ENCODE measurements around the gene MTO1.
"Not testable (repeated sequence)": the region's sequence is repeated elsewhere in the genome, so short reads cannot be mapped to it uniquely, and the experiment has no call there.

MTO1 gene

DNA sequence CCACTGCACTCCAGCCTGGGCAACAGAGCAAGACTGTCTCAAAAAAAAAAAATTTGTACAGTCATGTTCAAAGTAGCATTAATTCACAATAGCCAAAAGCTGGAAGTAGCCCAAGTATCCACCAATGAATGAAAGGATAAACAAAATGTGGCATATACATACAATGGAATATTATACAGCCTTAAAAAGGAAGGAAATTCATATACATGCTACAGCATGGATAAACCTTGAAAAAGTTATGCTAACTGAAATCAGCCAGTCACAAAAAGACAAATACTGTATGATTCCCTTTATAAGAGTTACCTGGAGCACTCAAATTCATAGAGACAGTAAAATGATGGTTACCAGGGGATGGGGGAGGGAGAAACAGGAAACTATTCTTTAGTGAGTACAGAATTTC is 43.6 kb downstream of the MTO1 start:
- DNase-seq = no peak

- not testable (repeated sequence) for DNase-seq
Observed at GRCh38 chr6:73505705-73506104, 44.2 kb downstream of the MTO1 start.

DNA sequence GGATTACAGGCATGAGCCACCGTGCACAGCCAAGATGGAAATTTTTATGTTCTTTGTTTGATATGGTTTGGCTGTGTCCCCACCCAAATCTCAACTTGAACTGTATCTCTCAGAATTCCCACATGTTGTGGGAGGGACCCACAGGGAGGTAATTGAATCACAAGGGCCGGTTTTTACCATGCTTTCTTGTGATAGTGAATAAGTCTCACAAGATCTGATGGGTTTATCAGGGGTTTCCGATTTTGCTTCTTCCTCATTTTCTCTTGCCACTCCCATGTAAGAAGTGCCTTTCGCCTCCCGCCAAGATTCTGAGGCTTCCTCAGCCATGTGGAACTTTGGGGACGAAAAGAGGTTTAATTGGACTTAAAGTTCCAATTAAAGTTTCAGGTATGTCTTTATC is 44.7 kb downstream of the MTO1 start:
- DNase-seq = no peak

GRCh38 chr6:73508776-73509175 is 47.2 kb downstream of the MTO1 start:
- DNase-seq = no peak

GRCh38 chr6:73509851-73510250 is 48.3 kb downstream of the MTO1 start:
- DNase-seq = no peak

- DNase-seq = no peak
Observed at GRCh38 chr6:73511796-73512195, 50.3 kb downstream of the MTO1 start.

GRCh38 chr6:73513496-73513854 is 51.9 kb downstream of the MTO1 start:
- DNase-seq = no peak

DNA sequence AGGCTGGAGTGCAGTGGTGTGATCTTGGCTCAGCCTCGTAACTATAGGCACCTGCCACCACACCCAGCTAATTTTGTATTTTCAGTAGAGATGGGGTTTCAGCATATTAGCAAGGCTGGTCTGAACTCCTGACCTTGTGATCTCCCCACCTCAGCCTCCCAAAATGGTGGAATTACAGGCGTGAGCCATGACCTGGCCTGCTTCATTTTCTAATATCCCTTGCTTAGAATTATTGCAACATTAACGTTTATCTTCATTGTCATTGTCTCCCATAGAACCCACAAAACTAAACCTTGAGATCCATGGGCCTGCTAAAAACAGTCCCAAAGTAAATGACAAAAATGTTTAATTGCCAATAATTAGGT is 53.2 kb downstream of the MTO1 start:
- DNase-seq = no peak

- DNase-seq = no peak
Observed at GRCh38 chr6:73515204-73515655, 53.7 kb downstream of the MTO1 start.

DNA sequence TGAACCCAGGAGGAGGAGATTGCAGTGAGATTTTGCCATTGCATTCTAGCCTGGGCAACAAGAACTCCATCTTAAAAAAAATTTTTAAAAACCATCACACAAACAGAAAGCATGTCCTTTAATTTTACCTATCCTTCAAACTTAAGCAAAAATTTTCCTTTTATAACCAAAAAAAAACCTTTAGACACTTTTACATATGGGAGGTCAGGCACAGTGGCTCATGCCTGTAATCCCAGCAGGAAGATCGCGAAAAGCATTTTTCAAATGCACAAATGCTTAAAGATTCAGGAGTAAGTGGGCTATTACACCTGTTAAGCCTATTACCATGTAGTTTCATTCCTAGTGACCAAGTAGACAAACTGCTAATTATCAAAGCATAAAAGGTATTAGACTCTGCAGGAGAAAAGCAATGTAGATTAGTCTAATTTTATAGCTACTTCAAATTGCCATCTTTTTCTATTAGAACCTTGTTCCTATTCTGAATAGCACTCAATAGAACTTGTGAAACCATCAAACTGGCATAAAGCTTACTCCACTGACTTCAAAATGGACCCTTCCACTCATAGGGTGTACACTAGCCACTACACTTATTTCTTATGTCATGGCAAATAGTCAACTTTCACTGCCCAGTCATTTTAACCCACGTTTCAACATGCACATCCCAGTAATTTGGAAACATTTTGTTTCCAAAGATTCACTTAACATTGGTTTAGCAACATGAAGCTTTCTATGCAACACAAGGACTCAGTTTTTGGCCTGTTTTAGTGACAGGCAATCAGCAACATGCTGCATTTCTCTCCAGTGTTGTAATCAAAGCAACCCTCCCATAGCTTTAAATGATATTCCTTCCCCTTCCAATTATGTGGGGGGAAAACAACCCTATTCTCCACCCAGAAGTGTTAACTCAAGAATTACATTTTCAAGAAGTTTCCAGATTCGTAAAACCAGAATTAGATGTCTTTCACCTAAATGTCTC is 55.3 kb downstream of the MTO1 start:
- no peak for DNase-seq

DNA sequence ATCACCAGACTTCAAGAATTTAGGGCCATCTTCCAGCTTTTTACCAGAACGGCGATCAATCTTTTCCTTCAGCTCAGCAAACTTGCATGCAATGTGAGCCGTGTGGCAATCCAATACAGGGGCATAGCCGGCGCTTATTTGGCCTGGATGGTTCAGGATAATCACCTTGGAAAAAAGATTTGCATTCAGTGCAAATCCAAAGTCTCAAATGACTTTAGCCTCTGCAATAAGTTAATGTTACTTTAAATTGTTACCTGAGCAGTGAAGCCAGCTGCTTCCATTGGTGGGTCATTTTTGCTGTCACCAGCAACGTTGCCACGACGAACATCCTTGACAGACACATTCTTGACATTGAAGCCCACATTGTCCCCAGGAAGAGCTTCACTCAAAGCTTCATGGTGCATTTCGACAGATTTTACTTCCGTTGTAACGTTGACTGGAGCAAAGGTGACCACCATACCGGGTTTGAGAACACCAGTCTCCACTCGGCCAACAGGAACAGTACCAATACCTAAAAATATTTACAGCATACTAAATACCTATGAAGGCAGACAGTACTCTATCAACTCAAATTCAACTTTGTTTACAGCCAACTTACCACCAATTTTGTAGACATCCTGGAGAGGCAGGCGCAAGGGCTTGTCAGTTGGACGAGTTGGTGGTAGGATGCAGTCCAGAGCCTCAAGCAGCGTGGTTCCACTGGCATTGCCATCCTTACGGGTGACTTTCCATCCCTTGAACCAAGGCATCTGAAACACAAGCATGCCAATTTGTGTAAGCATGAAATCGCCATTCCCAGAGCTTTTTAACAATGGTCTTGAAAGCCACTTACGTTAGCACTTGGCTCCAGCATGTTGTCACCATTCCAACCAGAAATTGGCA is 56.8 kb downstream of the MTO1 start:
- not testable (repeated sequence) for DNase-seq

DNA sequence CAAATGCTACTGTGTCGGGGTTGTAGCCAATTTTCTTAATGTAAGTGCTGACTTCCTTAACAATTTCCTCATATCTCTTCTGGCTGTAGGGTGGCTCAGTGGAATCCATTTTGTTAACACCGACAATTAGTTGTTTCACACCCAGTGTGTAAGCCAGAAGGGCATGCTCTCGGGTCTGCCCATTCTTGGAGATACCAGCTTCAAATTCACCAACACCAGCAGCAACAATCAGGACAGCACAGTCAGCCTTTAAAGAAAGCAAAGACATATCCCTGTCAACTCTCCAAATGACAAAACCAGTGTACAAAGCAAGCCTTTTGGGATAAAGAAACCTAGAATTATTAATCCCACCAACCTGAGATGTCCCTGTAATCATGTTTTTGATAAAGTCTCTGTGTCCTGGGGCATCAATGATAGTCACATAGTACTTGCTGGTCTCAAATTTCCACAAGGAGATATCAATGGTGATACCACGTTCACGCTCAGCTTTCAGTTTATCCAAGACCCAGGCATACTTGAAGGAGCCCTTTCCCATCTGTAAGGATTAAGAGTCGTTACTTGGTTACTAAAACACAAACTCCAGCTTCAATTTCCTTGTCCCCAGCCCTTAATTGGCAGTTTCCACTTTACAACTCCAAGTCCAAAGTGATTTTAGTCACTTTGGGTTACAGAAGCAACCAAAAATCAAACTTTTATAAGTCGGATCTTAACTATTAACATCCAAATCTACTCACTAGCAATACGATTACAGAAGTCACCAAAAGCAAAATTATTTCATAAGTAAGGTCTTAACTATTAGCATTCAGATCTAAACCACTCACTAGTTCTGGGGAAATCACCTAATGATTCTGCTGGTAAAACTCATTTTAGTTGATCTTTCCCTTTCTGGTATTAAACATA is 57.7 kb downstream of the MTO1 start:
- not testable (repeated sequence) for DNase-seq

DNA sequence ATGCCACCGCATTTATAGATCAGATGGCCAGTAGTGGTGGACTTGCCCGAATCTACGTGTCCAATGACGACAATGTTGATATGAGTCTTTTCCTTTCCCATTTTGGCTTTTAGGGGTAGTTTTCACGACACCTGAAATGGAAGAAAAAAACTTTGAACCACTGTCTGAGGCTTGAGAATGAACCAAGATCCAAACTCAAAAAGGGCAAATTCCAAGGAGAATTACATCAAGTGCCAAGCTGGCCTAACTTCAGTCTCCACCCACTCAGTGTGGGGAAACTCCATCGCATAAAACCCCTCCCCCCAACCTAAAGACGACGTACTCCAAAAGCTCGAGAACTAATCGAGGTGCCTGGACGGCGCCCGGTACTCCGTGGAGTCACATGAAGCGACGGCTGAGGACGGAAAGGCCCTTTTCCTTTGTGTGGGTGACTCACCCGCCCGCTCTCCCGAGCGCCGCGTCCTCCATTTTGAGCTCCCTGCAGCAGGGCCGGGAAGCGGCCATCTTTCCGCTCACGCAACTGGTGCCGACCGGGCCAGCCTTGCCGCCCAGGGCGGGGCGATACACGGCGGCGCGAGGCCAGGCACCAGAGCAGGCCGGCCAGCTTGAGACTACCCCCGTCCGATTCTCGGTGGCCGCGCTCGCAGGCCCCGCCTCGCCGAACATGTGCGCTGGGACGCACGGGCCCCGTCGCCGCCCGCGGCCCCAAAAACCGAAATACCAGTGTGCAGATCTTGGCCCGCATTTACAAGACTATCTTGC is 58.6 kb downstream of the MTO1 start:
- peak; percentile 75 for DNase-seq

GRCh38 chr6:73520688-73521350 is 59.3 kb downstream of the MTO1 start, which contains the start of gene EEF1A1:
Gene EEF1A1, minus strand, starts transcription at chr6:73521032. Its CDS starts 1,006 bp downstream, at chr6:73520026.
- peak; percentile 99 for DNase-seq

DNA sequence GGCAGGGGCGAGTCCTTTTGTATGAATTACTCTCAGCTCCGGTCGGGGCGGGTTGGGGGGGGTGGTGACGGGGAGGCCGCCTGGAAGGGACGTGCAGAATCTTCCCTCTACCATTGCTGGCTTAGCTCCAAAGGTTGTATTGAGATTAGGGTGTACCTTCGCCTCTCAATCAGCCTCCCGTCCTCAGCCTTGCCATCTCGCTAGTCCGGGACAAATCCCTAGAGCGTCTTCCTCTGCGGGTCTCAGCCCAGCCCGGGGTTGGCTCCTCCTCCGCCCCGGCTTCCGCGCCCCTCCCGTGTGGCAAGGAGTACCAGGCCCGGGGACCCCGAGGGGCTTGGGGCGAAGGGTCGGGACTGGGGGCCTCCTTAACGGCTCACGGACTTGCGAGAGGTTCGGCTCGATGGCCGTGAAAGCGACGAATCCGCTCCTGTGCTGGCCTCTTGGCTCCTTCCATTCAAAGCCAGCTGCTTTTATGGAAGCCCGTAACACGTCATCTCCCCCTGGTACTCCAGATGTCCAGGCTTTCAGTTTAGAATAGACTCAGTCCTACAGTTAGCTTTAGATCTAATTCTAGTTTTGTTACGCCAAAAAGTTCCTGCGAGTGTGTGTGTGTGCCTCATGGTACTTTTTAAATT is 59.9 kb downstream of the MTO1 start:
- no peak for DNase-seq

DNA sequence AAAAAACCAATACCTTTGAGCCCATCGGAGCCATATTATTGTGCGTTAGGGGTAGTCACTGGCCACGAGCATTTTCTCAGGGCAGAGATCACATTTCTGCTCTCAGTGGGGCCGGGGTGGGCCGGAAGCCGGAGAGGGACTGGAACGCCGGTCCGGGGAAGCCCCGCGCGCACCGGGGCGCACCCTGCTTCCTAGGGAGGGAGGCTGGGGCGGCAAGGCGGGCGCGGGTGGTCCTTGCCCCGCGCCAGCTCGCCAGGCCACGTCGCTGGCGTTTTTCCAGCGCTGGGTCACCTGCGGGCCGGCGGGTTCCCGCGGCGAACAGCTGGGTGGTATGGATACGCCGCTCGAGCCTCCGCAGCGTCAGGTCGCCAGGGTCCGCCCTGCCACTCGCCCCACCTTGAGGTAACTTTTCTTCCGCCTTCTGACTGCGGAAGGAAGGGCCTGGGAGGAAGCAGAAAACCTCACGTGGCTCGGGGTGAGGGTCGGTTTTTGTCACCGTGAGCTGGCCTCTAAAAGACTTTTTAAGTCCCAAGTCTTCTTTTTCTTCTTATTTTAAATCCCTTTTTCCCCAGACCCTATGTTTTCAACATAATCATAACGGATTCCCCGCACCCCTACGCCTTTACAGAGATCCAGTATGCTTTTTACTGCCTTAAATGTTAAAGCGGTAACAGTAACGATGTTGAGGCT is 62.0 kb downstream of the MTO1 start:
- peak; percentile 68 for DNase-seq

DNA sequence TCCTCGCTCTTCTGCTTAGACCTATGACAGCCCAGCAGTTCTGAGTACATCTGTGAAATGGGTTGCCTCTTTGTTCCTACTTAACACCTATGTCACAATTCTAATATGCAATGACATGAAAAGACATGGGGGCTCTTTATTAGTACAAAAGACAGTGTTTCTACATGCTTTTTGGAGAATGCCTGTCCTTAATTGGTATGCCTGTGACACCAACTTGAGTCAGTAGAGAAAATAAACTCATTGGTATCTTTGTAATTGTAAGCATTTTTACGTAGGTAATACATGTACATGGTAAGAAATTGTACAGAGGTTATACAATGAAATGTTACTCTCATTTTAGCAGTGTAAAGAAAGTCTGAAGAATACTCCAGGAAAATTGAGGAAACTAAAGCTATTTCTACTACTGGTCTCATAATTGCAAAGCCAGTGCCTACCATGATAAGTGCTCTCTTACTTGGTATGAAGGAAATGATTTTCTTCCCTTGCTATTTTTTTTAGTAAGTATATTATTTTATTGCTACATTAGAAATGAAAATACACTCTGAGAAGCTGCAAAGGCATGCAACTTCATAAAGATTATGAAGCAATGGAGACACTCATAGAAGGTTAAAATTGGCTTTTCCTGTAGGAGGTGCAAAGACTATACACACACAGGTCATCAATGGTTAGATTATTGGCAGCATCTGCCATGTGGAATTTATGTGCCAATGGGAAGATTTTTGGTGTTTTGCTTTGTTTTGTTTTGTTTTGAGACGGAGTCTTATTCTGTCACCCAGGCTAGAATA is 64.2 kb downstream of the MTO1 start:
- DNase-seq = no peak

DNA sequence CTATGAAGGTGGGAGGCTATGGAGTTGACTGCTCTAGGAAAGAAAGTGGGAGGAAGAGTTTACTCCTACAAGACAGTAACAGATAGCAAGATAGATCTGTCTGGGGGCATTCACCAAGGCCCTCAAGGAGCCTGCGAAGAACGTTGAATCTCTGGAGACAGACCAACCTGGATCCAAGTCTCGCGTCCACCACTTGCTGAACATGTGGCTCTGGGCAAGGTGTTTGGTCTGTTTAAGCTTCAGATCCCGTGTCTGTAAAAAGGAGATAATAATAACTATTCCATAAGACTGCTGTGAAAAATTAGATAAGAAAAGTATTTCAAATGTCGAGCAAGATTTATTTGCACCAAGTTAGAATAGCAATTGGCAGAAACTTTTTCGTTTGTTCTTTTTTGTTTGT is 67.4 kb downstream of the MTO1 start:
- DNase-seq = no peak

DNA sequence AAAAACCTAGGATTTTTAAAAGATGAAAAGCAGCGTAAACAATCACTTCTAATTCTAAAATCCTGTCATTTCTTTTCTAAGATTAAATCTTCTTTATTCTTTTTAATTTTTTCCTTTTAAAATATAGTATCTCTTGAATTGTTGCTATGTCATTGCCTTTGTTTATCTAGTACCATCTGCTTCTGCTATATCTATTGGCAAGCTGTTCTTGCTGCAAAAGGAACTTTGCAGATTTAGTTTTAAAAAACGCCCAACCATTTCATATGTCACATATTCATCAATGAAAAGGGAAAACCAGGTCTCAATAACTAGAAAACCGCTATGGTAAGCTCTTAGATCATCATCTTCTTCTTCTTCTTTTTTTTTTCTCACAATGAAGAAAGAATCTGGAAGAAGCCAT is 70.8 kb downstream of the MTO1 start:
- DNase-seq = no peak

Measured in effector CD4-positive, alpha-beta T cell (primary cell).